ENCODE data around the gene ADORA2B. TPM values are rescaled to one million over a fixed set of nuclear protein-coding genes. Genes with fewer than 3 reads are reported as not detected.

Gene ADORA2B
- total RNA-seq, 1 donor from 2014 or later = 6.2 TPM

DNA sequence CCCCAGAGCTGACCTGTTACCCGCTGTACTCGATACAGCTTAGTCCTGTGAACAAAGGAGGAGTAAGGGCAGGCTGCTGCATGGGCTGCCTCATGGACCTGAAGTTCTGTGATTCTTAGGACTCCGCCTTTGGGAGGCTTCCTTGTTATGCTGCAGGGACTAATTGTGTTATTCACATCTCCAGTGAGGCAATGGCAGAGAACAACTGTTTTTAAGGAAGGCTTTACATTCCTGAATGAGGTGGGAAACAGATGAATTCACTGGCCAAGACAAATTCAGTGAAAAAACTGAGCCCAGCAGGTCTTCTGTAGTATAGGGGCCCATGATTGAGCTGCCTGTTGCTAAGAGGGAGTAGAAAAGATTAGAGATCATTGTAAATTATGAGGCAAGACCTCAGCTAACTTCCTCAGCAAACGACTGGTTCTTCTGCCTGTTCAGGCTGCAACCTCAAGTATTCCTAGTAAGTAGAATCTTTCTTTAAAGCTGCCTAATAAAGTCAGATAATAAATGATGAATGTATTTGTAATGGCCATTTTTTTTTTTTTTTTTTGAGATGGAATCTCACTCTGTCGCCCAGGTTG, 26.3 kb downstream of the ADORA2B start:
- TF ChIP-seq, protein P1, sequence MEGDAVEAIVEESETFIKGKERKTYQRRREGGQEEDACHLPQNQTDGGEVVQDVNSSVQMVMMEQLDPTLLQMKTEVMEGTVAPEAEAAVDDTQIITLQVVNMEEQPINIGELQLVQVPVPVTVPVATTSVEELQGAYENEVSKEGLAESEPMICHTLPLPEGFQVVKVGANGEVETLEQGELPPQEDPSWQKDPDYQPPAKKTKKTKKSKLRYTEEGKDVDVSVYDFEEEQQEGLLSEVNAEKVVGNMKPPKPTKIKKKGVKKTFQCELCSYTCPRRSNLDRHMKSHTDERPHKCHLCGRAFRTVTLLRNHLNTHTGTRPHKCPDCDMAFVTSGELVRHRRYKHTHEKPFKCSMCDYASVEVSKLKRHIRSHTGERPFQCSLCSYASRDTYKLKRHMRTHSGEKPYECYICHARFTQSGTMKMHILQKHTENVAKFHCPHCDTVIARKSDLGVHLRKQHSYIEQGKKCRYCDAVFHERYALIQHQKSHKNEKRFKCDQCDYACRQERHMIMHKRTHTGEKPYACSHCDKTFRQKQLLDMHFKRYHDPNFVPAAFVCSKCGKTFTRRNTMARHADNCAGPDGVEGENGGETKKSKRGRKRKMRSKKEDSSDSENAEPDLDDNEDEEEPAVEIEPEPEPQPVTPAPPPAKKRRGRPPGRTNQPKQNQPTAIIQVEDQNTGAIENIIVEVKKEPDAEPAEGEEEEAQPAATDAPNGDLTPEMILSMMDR (IDR thresholded peaks at IDR 0.05) = no peak
- intact Hi-C loops (cut with DNase I) = no loop called here
- H3K27ac ChIP-seq = no peak overlapping the region
- H3K9me3 ChIP-seq = no peaks in the 10 kb centered on the region
- peaks cover 29% of the 10 kb centered on the region for H3K4me1 ChIP-seq
- H3K4me3 ChIP-seq = no peak overlapping the region
- peaks cover 9% of the 10 kb centered on the region for H3K36me3 ChIP-seq
- H3K27me3 ChIP-seq (ENCODE audit: low read depth) = no peaks in the 10 kb centered on the region
- ATAC-seq (no peak), DNase-seq (no peak)

DNA sequence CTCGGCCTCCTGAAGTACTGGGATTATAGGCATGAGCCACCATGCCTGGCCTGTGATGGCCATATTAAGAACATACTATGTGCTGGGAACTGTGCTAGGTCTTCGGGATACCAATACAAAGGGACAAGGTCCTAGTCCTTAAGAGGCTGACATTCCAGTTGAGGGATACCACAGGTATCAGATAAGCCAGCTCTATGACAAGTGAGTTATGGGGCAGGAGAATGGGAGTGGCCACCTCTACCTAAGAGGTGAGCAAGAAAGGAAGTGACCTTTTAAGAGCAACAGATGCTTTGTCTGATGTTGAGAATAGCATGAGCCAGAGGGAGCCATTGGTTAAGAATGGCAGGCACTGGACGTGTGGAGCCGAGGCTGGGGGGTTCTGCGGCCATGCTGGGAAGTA, 27.0 kb downstream of the ADORA2B start:
- TF ChIP-seq, protein P1 (IDR thresholded peaks at IDR 0.05) = no peak
- Histone ChIP-seq H3K27ac (no peak overlapping the region), H3K27me3 (ENCODE audit: low read depth) (no peaks in the 10 kb centered on the region), H3K36me3 (peaks cover 16% of the 10 kb centered on the region), H3K4me3 (no peak overlapping the region), H3K9me3 (no peaks in the 10 kb centered on the region), H3K4me1 (peaks cover 22% of the 10 kb centered on the region)
- ATAC-seq (no peak), DNase-seq (no peak)
- intact Hi-C loops (cut with DNase I) = no loop called here

DNA sequence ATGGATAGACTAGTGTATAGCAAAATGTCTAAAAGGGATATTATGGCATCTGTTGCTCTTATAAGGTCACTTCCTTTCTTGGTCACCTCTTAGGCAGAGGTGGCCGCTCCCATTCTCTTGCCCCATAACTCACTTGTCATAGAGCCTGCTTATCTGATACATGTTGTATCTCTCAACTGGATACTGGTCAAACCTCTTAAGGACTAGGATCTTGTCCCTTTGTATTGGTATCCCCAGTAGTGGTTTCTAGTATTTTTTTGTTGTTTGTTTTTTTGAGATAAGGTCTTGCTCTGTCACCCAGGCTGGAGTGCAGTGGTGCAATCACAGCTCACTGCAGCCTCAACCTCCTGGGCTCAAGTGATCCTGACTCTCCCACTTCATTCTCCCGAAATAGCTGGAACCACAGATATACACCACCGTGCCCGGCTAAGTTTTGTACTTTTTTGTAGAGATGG, 27.6 kb downstream of the ADORA2B start:
- peak; percentile 54 to 75 for ATAC-seq
- DNase-seq = no peak
- intact Hi-C loops (cut with DNase I) = no loop called here
- no peak overlapping the region for H3K4me3 ChIP-seq
- no peaks in the 10 kb centered on the region for H3K27me3 ChIP-seq (ENCODE audit: low read depth)
- H3K4me1 ChIP-seq = peaks cover 15% of the 10 kb centered on the region
- TF ChIP-seq, protein P1 (IDR thresholded peaks at IDR 0.05) = no peak
- H3K9me3 ChIP-seq = no peaks in the 10 kb centered on the region
- peaks cover 23% of the 10 kb centered on the region for H3K36me3 ChIP-seq
- H3K27ac ChIP-seq = no peak overlapping the region

DNA sequence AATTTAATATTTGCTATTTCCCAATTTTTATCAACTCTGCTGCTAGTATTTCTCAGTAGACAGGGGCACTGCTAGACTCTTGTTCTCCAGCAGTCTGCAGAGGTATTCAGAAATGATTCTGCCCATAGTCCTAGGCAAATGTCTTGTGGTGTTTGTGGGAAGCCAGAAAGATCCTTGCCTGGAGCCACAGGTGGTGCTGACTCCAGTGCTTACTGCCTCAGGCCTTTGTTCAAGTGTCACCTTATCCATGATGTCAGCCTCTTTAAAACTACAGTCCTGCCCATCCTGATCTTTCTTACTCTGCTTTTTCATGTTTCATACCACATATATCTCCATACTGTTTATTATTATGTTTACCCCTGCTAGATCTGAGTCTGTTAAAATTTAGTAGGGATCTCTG, 28.1 kb downstream of the ADORA2B start:
- DNase-seq (no peak), ATAC-seq (peak; percentile 7 to 8)
- TF ChIP-seq, protein P1 (IDR thresholded peaks at IDR 0.05) = no peak
- Histone ChIP-seq H3K36me3 (peaks cover 28% of the 10 kb centered on the region), H3K27ac (no peak overlapping the region), H3K9me3 (no peaks in the 10 kb centered on the region), H3K4me3 (no peak overlapping the region), H3K4me1 (peaks cover 11% of the 10 kb centered on the region), H3K27me3 (ENCODE audit: low read depth) (no peaks in the 10 kb centered on the region)
- intact Hi-C loops (cut with DNase I) = no loop called here

DNA sequence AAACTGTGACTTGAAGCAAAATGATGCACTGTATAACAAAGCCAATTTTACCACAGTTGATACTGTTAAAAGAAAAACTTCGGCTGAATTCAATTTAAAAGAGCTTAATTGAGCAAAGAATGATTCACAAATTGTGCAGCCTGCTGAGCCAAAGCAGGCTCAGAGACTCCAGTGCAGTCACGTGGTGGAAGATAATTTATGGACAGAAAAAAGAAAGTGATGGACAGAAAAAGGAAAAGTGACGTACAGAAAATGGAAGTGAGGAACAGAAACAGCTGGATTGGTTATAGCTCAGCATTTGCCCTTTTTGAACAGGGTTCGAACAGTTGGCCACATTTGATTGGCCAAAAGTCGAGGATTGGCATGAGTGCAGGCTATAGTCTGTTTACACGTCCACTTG, 28.9 kb downstream of the ADORA2B start:
- no peak for DNase-seq
- no peak for ATAC-seq
- peaks cover 8% of the 10 kb centered on the region for H3K4me1 ChIP-seq
- H3K9me3 ChIP-seq = no peaks in the 10 kb centered on the region
- TF ChIP-seq, protein P1 (IDR thresholded peaks at IDR 0.05) = no peak
- no peaks in the 10 kb centered on the region for H3K27me3 ChIP-seq (ENCODE audit: low read depth)
- no peak overlapping the region for H3K4me3 ChIP-seq
- intact Hi-C loops (cut with DNase I) = no loop called here
- H3K27ac ChIP-seq = no peak overlapping the region
- H3K36me3 ChIP-seq = peaks cover 32% of the 10 kb centered on the region

Measured in lower lobe of right lung (tissue), 2 donors.